Vagina (tissue), 2 donors: ENCODE measurements around the gene FANCC. TPM values are rescaled to one million over a fixed set of nuclear protein-coding genes. Genes with fewer than 3 reads are reported as not detected.

Experiments
- DNase-seq, 2 donors: peaks; one replicate each; pipeline ENCODE4 v3.0.0-alpha.2; 2017; ENCODE audit errors: extremely low spot score in 2 of 2
- H3K27ac ChIP-seq: fragments of 200-600 bp; sonication (generic); one replicate; pipeline ENCODE4 v1.5.1; 2019
- H3K27me3 ChIP-seq: fragments of 200-600 bp; sonication (generic); one replicate; pipeline ENCODE4 v1.5.1; 2019
- H3K36me3 ChIP-seq, 2 donors: fragments of 200-600 bp; sonication (generic); one replicate each; pipeline ENCODE4 v1.5.1; 2017 to 2019
- H3K4me1 ChIP-seq: fragments of 200-600 bp; sonication (generic); one replicate; pipeline ENCODE4 v1.5.1; 2019
- H3K4me3 ChIP-seq, 2 donors: fragments of 200-600 bp; sonication (generic); 1 replicate in 1 of 2; 2 replicates in 1 of 2; pipeline ENCODE4 v1.5.1; 2016 to 2019
- H3K9me3 ChIP-seq: fragments of 200-600 bp; sonication (generic); one replicate; pipeline ENCODE4 v1.5.1; 2019
- POLR2A ChIP-seq, 2 donors: fragments of 450-650 bp; IDR thresholded peaks; one replicate each; pipeline ENCODE4 v1.6.1; 2017; ENCODE audit warnings: antibody characterized with exemption in 2 of 2, mild to moderate bottlenecking in 2 of 2, moderate library complexity in 2 of 2
- POLR2AphosphoS5 ChIP-seq, 2 donors: sonication (generic); formaldehyde crosslinking; IDR thresholded peaks; one replicate each; pipeline ENCODE4 v1.9.0; 2017; ENCODE audit warnings: antibody characterized with exemption in 2 of 2, mild to moderate bottlenecking in 2 of 2, low read depth in 1 of 2; ENCODE audit not compliant: insufficient read depth in 1 of 2
- intact Hi-C: fragments of 100-400 bp; cut with DNase I; formaldehyde crosslinking; loops from one replicate; pipeline ENCODE4 v1.15.1; 2023
- total RNA-seq: library from RNA; depleted of rRNA; stranded (reverse); fragments of >200 nt; gene quantifications from one replicate; pipeline ENCODE4 v1.2.3, GENCODE V29; 2016
- TF ChIP-seq, protein P1 (sequence below), 3 experiments: fragments of 450-650 bp in 2 of 3; fragments of 200-600 bp in 1 of 3; sonication (generic) in 1 of 3; IDR thresholded peaks; one replicate each; pipeline ENCODE4 v1.5.1; 2017 to 2019; ENCODE audit warnings: antibody characterized with exemption in 3 of 3, mild to moderate bottlenecking in 2 of 3, moderate library complexity in 2 of 3

FANCC gene
- total RNA-seq, 1 donor from 2014 or later = 17.2 TPM

DNA sequence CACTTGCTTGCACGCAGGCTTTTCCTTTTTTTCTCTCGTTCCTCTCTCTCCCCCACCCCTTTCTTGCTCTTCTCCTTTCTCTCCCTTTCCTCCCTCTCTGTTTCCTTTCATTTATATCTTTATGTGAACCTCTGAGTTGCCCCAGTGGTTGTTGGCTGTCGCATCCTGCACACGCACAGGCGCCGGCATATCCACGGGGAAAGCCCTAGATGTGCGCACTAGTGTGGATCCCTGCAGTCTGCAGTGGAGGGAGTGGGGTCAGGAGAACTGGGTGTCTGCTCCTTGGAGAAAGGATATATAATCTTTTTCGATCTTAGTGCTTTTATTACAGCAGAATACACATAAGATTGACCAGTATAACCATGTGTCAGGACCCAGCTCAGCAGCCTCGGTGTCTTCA is 223.5 kb downstream of the FANCC start:
- H3K36me3 ChIP-seq = no peaks in the 10 kb centered on the region
- H3K4me1 ChIP-seq = peaks cover 85% of the 10 kb centered on the region
- no peaks in the 10 kb centered on the region for H3K9me3 ChIP-seq
- DNase-seq = no peak
- peak in 1 of 2 donors; percentile 3 for TF ChIP-seq POLR2AphosphoS5 (IDR thresholded peaks at IDR 0.05; ENCODE audit: insufficient read depth in 1 of 2, low read depth in 1 of 2)
- TF ChIP-seq, protein P1, sequence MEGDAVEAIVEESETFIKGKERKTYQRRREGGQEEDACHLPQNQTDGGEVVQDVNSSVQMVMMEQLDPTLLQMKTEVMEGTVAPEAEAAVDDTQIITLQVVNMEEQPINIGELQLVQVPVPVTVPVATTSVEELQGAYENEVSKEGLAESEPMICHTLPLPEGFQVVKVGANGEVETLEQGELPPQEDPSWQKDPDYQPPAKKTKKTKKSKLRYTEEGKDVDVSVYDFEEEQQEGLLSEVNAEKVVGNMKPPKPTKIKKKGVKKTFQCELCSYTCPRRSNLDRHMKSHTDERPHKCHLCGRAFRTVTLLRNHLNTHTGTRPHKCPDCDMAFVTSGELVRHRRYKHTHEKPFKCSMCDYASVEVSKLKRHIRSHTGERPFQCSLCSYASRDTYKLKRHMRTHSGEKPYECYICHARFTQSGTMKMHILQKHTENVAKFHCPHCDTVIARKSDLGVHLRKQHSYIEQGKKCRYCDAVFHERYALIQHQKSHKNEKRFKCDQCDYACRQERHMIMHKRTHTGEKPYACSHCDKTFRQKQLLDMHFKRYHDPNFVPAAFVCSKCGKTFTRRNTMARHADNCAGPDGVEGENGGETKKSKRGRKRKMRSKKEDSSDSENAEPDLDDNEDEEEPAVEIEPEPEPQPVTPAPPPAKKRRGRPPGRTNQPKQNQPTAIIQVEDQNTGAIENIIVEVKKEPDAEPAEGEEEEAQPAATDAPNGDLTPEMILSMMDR (IDR thresholded peaks at IDR 0.05) = no peak
- no peak overlapping the region for H3K4me3 ChIP-seq
- no peaks in the 10 kb centered on the region for H3K27me3 ChIP-seq
- peak overlapping the region; percentile 93 for H3K27ac ChIP-seq
- intact Hi-C loops = no loop called here

DNA sequence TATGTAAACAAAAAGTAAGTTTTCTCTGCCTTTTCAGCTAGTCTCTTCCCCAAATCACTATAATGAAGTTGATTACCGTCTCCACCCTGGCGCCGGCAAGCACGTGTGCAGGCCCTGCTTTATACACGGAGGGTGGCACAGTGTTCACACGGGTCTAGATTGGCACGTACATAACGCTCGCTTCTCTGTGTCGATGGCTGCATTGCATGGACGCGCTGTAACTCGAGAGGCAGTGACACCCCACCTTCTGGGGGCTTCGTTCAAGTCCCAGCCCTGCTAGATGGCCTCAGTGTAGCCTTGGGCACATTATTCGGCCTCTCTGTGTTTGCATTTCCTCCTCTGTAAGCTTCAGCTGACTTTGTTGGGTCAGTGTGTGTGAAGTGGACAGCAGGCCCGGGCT is 223.9 kb downstream of the FANCC start:
- Histone ChIP-seq H3K4me1 (peaks cover 88% of the 10 kb centered on the region), H3K36me3 (no peaks in the 10 kb centered on the region), H3K27me3 (no peaks in the 10 kb centered on the region), H3K4me3 (no peak overlapping the region), H3K9me3 (no peaks in the 10 kb centered on the region), H3K27ac (peak overlapping the region; percentile 93)
- TF ChIP-seq POLR2A (IDR thresholded peaks at IDR 0.05) (no peak), POLR2AphosphoS5 (IDR thresholded peaks at IDR 0.05; ENCODE audit: insufficient read depth in 1 of 2, low read depth in 1 of 2) (no peak)
- TF ChIP-seq, protein P1 (IDR thresholded peaks at IDR 0.05) = no peak
- intact Hi-C loops = no loop called here
- DNase-seq = no peak

DNA sequence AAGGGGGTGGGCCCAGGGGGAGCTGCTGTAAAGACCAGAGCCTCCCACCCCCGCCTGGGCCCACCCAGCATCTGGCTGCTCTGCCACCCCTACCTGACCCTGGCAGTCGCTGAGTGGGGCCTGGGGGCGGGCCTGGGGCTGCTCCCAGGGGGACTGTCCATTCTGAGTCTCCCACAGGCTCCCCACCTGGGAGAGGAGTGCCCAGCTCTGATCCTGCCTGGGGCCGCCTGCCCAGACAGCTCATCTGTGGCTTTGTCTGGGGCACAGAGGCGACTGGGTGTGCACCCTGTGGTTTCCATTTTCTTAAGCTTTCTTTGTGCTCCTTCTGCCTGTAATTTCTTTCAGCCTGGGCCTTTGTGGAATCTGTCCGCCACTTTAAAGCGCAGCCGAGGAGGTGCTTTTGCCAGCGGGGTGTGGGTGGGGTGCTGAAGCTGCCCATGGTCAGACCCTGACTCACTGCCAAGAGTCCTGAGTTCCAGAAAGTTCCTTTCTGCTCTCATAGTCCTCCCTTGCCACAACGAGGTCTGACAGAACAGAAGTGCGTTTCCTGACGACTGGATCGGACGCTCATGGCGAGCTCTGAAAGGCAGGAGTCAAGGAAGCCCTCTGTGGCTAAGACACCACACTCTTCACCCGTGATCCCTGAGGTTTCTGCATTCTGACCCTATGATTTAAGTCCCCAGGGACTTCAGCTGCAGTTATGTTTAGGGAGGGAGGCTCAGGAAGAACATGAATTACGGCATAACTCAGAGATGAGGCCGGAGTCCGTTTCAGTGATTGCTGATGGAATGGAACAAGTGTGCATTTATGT is 225.0 kb downstream of the FANCC start:
- DNase-seq = no peak
- no peaks in the 10 kb centered on the region for H3K9me3 ChIP-seq
- H3K4me3 ChIP-seq = no peak overlapping the region
- peak overlapping the region; percentile 93 for H3K27ac ChIP-seq
- peaks cover 94% of the 10 kb centered on the region for H3K4me1 ChIP-seq
- intact Hi-C loops = no loop called here
- no peaks in the 10 kb centered on the region for H3K36me3 ChIP-seq
- TF ChIP-seq POLR2A (IDR thresholded peaks at IDR 0.05) = no peak
- TF ChIP-seq, protein P1 (IDR thresholded peaks at IDR 0.05) = no peak
- TF ChIP-seq POLR2AphosphoS5 (IDR thresholded peaks at IDR 0.05; ENCODE audit: insufficient read depth in 1 of 2, low read depth in 1 of 2) = peak in 1 of 2 donors; percentile 29
- H3K27me3 ChIP-seq = no peaks in the 10 kb centered on the region

DNA sequence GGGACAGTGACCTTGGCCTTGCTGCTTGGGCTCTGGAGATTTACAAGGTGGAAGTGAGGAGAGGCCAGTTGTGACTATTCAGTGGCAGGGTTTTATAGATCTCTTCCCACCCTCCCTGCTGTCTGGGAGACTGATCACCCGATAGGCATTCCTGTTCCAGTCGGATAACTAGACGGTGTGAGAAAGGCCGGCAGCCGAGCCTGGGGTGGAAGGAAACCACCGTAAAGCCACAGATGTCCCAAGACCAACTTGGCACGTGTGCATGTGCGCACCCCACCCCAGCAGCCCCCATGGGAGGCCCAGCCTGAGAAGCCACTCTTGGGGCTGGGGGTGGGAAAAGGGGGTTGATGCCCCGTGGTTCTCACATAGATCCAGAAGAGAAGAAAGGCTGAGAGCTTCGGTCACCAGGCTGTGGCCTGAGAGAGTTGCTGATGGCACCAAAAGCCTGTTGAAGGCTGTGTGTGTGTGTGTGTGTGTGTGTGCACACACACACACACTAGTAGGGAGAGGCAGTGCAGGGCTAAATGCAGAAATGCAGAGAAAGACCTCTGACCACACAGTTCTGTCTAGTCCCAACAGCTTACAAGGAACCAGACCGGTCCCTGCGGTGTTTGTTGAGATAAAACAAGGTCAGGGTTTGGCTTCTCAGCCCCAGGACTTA is 225.8 kb downstream of the FANCC start:
- H3K4me1 ChIP-seq = peaks cover 100% of the 10 kb centered on the region
- H3K36me3 ChIP-seq = peaks cover 0 to 4% of the 10 kb centered on the region in 2 donors
- peak in 1 of 2 donors; percentile 10 for TF ChIP-seq POLR2AphosphoS5 (IDR thresholded peaks at IDR 0.05; ENCODE audit: insufficient read depth in 1 of 2, low read depth in 1 of 2)
- TF ChIP-seq POLR2A (IDR thresholded peaks at IDR 0.05) = no peak
- H3K4me3 ChIP-seq = no peak overlapping the region
- no peaks in the 10 kb centered on the region for H3K9me3 ChIP-seq
- no peak for DNase-seq
- intact Hi-C loops = no loop called here
- peak overlapping the region; percentile 93 for H3K27ac ChIP-seq
- no peaks in the 10 kb centered on the region for H3K27me3 ChIP-seq

DNA sequence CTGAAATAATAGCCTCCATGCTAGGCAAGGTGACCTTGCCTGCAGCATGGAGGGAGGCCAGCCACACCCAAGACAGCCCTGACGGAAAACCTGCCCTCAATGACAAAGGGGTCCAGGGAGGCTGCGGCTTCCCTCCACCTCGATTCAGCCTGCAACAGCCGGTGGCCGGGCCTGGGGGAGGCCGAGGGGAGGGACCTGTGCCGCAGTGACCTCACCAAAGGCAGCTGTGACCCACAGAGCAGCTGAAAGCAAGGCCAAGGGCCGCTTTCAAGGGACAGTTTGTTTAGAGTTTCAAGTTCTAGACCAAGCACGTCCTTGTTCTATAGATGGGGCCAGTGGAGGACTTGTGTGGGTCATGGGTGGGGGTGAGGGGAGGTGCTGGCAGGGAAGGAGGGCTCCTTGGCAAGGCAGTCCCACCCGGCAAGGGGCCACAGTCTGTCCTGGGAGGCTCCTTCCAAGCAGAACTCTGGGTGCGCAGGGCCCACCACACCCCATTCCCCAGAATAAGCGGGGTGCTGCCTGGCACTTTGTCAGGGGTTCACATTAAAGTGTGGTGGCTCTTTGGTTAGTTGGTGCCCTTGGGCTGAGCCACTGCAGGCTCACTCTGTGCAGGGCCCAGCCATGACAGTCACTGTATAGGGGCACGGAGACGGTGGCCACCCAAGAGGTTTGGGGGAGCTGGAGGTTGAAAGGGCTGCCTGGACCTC is 226.5 kb downstream of the FANCC start:
- H3K4me1 ChIP-seq = peaks cover 100% of the 10 kb centered on the region

More for the DNA sequence above, 226.5 kb downstream of the FANCC start:
- H3K9me3 ChIP-seq = no peaks in the 10 kb centered on the region
- no peaks in the 10 kb centered on the region for H3K27me3 ChIP-seq
- TF ChIP-seq POLR2A (IDR thresholded peaks at IDR 0.05) (no peak), POLR2AphosphoS5 (IDR thresholded peaks at IDR 0.05; ENCODE audit: insufficient read depth in 1 of 2, low read depth in 1 of 2) (peak in 1 of 2 donors; percentile 32)
- peak overlapping the region; percentile 93 for H3K27ac ChIP-seq
- H3K4me3 ChIP-seq = no peak overlapping the region
- peaks cover 0 to 11% of the 10 kb centered on the region in 2 donors for H3K36me3 ChIP-seq
- intact Hi-C loops = no loop called here
- DNase-seq = no peak
